Muscle of arm (tissue), 12 donors: ENCODE measurements around the gene RECQL. TPM values are rescaled to one million over a fixed set of nuclear protein-coding genes. Genes with fewer than 3 reads are reported as not detected.
"Not testable (repeated sequence)": the region's sequence is repeated elsewhere in the genome, so short reads cannot be mapped to it uniquely, and the experiment has no call there.

Experiments
- DNase-seq: peaks from one replicate; pipeline ENCODE4 v3.0.0-alpha.2; 2013
- polyA plus RNA-seq, 12 donors: library from polyadenylated mRNA; unstranded; fragments of 120-200 nt; gene quantifications; one replicate each; pipeline ENCODE4 v1.2.1, GENCODE V29; 2013; ENCODE audit not compliant: insufficient read length in 12 of 12

The RECQL gene
- polyA plus RNA-seq, 12 donors, result 28.8 to 43.8 (median 33.0) TPM; not detected in 1

GRCh38 chr12:21429994-21430393 lies 71.4 kb downstream of the RECQL start:
- DNase-seq, result no peak

GRCh38 chr12:21428241-21428640 lies 73.2 kb downstream of the RECQL start:
- no peak for DNase-seq

- DNase-seq, result not testable (repeated sequence)
These were observed 82.3 kb downstream of the RECQL start for GRCh38 chr12:21419009-21419699.

Other genes with a start within 250 kb of the RECQL start
- gene SLCO1A2, start 166.7 kb downstream of the RECQL start, polyA plus RNA-seq, result under 1 TPM in 1 of 12 donors, not detected in 11; 0.05 TPM
- gene IAPP, start 128.7 kb downstream of the RECQL start, polyA plus RNA-seq, result not detected
- gene PYROXD1, start 64.0 kb downstream of the RECQL start, polyA plus RNA-seq, result 10 to 100 TPM in 11 of 12 donors, not detected in 1; 11.1 to 24.6 (median 19.8) TPM
- gene GOLT1B, start 154 bp upstream of the RECQL start, polyA plus RNA-seq, result 100 to 1,000 TPM in 1 of 12 donors, 10 to 100 TPM in 11; 34.7 to 132 (median 55.6) TPM
- 10 to 100 TPM in 10 of 12 donors, 1 to 10 TPM in 1, not detected in 1; 9.0 to 52.6 (median 33.3) TPM for gene SPX, start 24.7 kb upstream of the RECQL start, polyA plus RNA-seq
- under 1 TPM in 6 of 12 donors, not detected in 6; 0.26 to 0.58 (median 0.48) TPM for gene GYS2, start 103.2 kb upstream of the RECQL start, polyA plus RNA-seq
- gene LDHB, start 156.2 kb upstream of the RECQL start, polyA plus RNA-seq, result 100 to 1,000 TPM in 11 of 12 donors, not detected in 1; 367 to 867 (median 742) TPM